HCT116 (cell line): ENCODE measurements around the gene FOXP1. TPM values are rescaled to one million over a fixed set of nuclear protein-coding genes. Genes with fewer than 3 reads are reported as not detected.

Source experiments
- ATAC-seq: fragments of 200-7000 bp; cut with Tn5 transposase; 2 replicates; pipeline ENCODE4 v1.9.1; 2020; ENCODE audit warnings: mild to moderate bottlenecking, moderate library complexity
- BruUV-seq: library from RNA; stranded (reverse); fragments of 400-500 nt; replicated peaks from 2 replicates; lab custom pipeline; 2021; lab: Mats Ljungman, UMichigan
- CTCF ChIA-PET: fragments of 300-600 bp; sonication (Branson Sonifier 250); formaldehyde crosslinking; loops from one replicate; lab custom pipeline; 2021; ENCODE audit warnings: antibody characterized with exemption; lab: Charles Lee
- POLR2A ChIA-PET: fragments of 300-600, 350-600 bp; sonication (Branson Sonifier 250); formaldehyde crosslinking; loops from one replicate; lab custom pipeline; 2021; ENCODE audit warnings: antibody characterized with exemption; lab: Charles Lee
- RAD21 ChIA-PET, 2 experiments: fragments of 300-600 bp; sonication (Branson Sonifier 250); formaldehyde crosslinking; loops; one replicate each; lab custom pipeline; 2023; ENCODE audit warnings: low total read pairs in 2 of 2; ENCODE audit not compliant: uncharacterized antibody in 2 of 2, unreplicated experiment in 2 of 2, low non-redundant PET in 1 of 2; lab: Charles Lee
- DNase-seq: peaks from one replicate; pipeline ENCODE4 v3.0.0-alpha.2; 2010; ENCODE audit warnings: low read depth, low spot score
- H2AFZ ChIP-seq: fragments of 200-600 bp; shearing (Covaris generic), sonication (generic); 2 replicates; pipeline ENCODE4 v1.6.1; 2017; ENCODE audit warnings: low read depth, mixed run types, mixed read lengths, antibody characterized with exemption, low read length; ENCODE audit not compliant: poor library complexity, severe bottlenecking
- H3K27ac ChIP-seq: 2 replicates; pipeline ENCODE4 v1.5.1; 2012; ENCODE audit warnings: low read depth, low read length
- H3K27me3 ChIP-seq: fragments of 200-600 bp; sonication (generic); 2 replicates; pipeline ENCODE4 v1.6.1; 2016; ENCODE audit warnings: mixed run types, low read length, mixed read lengths; ENCODE audit not compliant: insufficient read depth
- H3K36me3 ChIP-seq, 2 experiments: fragments of 200-500 bp in 1 of 2; fragments of 200-600 bp in 1 of 2; sonication (Bioruptor generic) in 1 of 2; sonication (generic) in 1 of 2; 2 replicates each; pipeline versions ENCODE4 v1.5.1 to v1.6.1; 2014 to 2016; ENCODE audit warnings: low read length in 2 of 2, inconsistent platforms in 1 of 2, mixed read lengths in 1 of 2, mixed run types in 1 of 2; ENCODE audit not compliant: insufficient read depth in 2 of 2, control insufficient read depth in 1 of 2
- H3K4me1 ChIP-seq, 2 experiments: fragments of 200-600 bp in 1 of 2; sonication (generic) in 1 of 2; 2 replicates each; pipeline versions ENCODE4 v1.5.1 to v1.6.1; 2012 to 2017; ENCODE audit warnings: low read length in 2 of 2, inconsistent platforms in 1 of 2, mild to moderate bottlenecking in 1 of 2, mixed read lengths in 1 of 2, mixed run types in 1 of 2, moderate library complexity in 1 of 2; ENCODE audit not compliant: insufficient read depth in 2 of 2, control insufficient read depth in 1 of 2
- H3K4me2 ChIP-seq: fragments of 200-600 bp; sonication (generic); 2 replicates; pipeline ENCODE4 v1.6.1; 2017; ENCODE audit warnings: mixed run types, low read length, mixed read lengths
- H3K4me3 ChIP-seq, 2 experiments: fragments of 200-600 bp in 1 of 2; sonication (generic) in 1 of 2; replicated peaks in 1 of 2; 2 replicates each; pipeline ENCODE4 v1.5.1; 2011 to 2016; ENCODE audit warnings: low read length in 2 of 2, control low read depth in 1 of 2, low read depth in 1 of 2, mild to moderate bottlenecking in 1 of 2, mixed read lengths in 1 of 2, mixed run types in 1 of 2
- H3K79me2 ChIP-seq: fragments of 200-600 bp; sonication (generic); 2 replicates; pipeline ENCODE4 v1.6.1; 2017; ENCODE audit warnings: mild to moderate bottlenecking, mixed run types, low read length, moderate library complexity, mixed read lengths; ENCODE audit not compliant: insufficient read depth
- H3K9ac ChIP-seq: fragments of 200-600 bp; sonication (generic); 2 replicates; pipeline ENCODE4 v1.6.1; 2016; ENCODE audit warnings: low read length, mixed read lengths
- H3K9me2 ChIP-seq: fragments of 200-600 bp; sonication (generic), shearing (Covaris generic); 2 replicates; pipeline ENCODE4 v1.6.1; 2017; ENCODE audit warnings: mixed run types, mild to moderate bottlenecking, moderate library complexity; ENCODE audit not compliant: insufficient read depth
- H3K9me3 ChIP-seq, 2 experiments: fragments of 200-500 bp in 1 of 2; fragments of 200-600 bp in 1 of 2; sonication (Bioruptor generic) in 1 of 2; sonication (generic) in 1 of 2; 2 replicates each; pipeline ENCODE4 v1.6.1; 2014 to 2017; ENCODE audit warnings: low read length in 2 of 2, mixed read lengths in 2 of 2, inconsistent platforms in 1 of 2, low read depth in 1 of 2, mild to moderate bottlenecking in 1 of 2, mixed run types in 1 of 2, moderate library complexity in 1 of 2; ENCODE audit not compliant: control insufficient read depth in 1 of 2, insufficient read depth in 1 of 2
- H4K20me1 ChIP-seq: fragments of 200-600 bp; sonication (generic), shearing (Covaris generic); 2 replicates; pipeline ENCODE4 v1.6.1; 2017; ENCODE audit warnings: mixed run types, mild to moderate bottlenecking, moderate library complexity; ENCODE audit not compliant: insufficient read depth
- CBX3 ChIP-seq: IDR thresholded peaks from 2 replicates; pipeline ENCODE4 v1.6.1; 2012; ENCODE audit warnings: low read depth
- CEBPB ChIP-seq: IDR thresholded peaks from 2 replicates; pipeline ENCODE4 v1.6.1; 2012; ENCODE audit warnings: low read depth
- EGR1 ChIP-seq: IDR thresholded peaks from 2 replicates; pipeline ENCODE4 v1.6.1; 2012; ENCODE audit warnings: low read depth
- ELF1 ChIP-seq: IDR thresholded peaks from 2 replicates; pipeline ENCODE4 v1.6.1; 2012; ENCODE audit warnings: low read depth, borderline replicate concordance
- EZH2 ChIP-seq: fragments of 200-600 bp; sonication (generic); IDR thresholded peaks from 2 replicates; pipeline ENCODE4 v1.6.1; 2017; ENCODE audit warnings: antibody characterized with exemption, mixed run types
- POLR2A ChIP-seq: IDR thresholded peaks from 2 replicates; pipeline ENCODE4 v1.7.0; 2011; ENCODE audit warnings: borderline replicate concordance; ENCODE audit not compliant: insufficient read depth, insufficient read length; ENCODE audit errors: extremely low read depth
- POLR2AphosphoS5 ChIP-seq: IDR thresholded peaks from 2 replicates; pipeline ENCODE4 v1.6.1; 2011; ENCODE audit warnings: mild to moderate bottlenecking, low read depth, low read length, moderate library complexity
- TCF7L2 ChIP-seq: IDR thresholded peaks from 2 replicates; pipeline ENCODE4 v1.7.0; 2011; ENCODE audit warnings: borderline replicate concordance, inconsistent platforms; ENCODE audit not compliant: insufficient read depth, insufficient read length; ENCODE audit errors: extremely low read depth
- YY1 ChIP-seq: IDR thresholded peaks from 2 replicates; pipeline ENCODE4 v1.6.1; 2011; ENCODE audit warnings: low read length, low read depth, moderate library complexity, mild to moderate bottlenecking; ENCODE audit not compliant: insufficient replicate concordance; ENCODE audit errors: extremely low read depth
- ZBTB33 ChIP-seq: IDR thresholded peaks from 2 replicates; pipeline ENCODE4 v1.6.1; 2011; ENCODE audit warnings: mild to moderate bottlenecking, low read length, moderate library complexity; ENCODE audit not compliant: insufficient replicate concordance; ENCODE audit errors: extremely low read depth
- ZFX ChIP-seq: fragments of 450-650 bp; IDR thresholded peaks from 2 replicates; pipeline ENCODE4 v1.6.1; 2017
- ZNF274 ChIP-seq: fragments of 200-500 bp; sonication (Bioruptor generic); IDR thresholded peaks from 2 replicates; pipeline ENCODE4 v1.6.1; 2014; ENCODE audit warnings: mild to moderate bottlenecking, low read depth, low read length, inconsistent platforms
- intact Hi-C: fragments of 100-400 bp; cut with micrococcal nuclease; formaldehyde crosslinking; loops from 2 replicates; pipeline ENCODE4 v1.10.0; 2022
- total RNA-seq: library from RNA; stranded (reverse); gene quantifications from one replicate; pipeline ENCODE4 v1.2.1, GENCODE V29; 2021; ENCODE audit not compliant: unreplicated experiment
- TF ChIP-seq, protein P1 (sequence below): IDR thresholded peaks from 2 replicates; pipeline ENCODE4 v1.6.1; 2012
- TF ChIP-seq, protein P2 (sequence below), 3 experiments: fragments of 200-600 bp in 1 of 3; sonication (generic) in 1 of 3; IDR thresholded peaks in 2 of 3; conservative IDR thresholded peaks in 1 of 3; 2 replicates each; pipeline ENCODE4 v1.5.1; 2012 to 2017; ENCODE audit warnings: low read depth in 2 of 3, low read length in 2 of 3, antibody characterized with exemption in 1 of 3, borderline replicate concordance in 1 of 3, control low read depth in 1 of 3, mild to moderate bottlenecking in 1 of 3, mixed read lengths in 1 of 3, mixed run types in 1 of 3, moderate library complexity in 1 of 3; ENCODE audit not compliant: insufficient read depth in 1 of 3
- TF ChIP-seq, protein P3 (sequence below): IDR thresholded peaks from 2 replicates; pipeline ENCODE4 v1.6.1; 2012

The FOXP1 gene
- total RNA-seq, 1 experiment from 2014 or later: 11.4 TPM

- H3K4me2 ChIP-seq: no peak overlapping the region
- H3K4me3 ChIP-seq: no peak overlapping the region
- no peaks in the 10 kb centered on the region for H3K9me3 ChIP-seq
- H3K9me2 ChIP-seq: no peaks in the 10 kb centered on the region
- ChIA-PET POLR2A (no interaction called here), RAD21 (no interaction called here), CTCF (no interaction called here)
- H3K9ac ChIP-seq: no peak overlapping the region
- DNase-seq (no peak), ATAC-seq (no peak)
- no peaks in the 10 kb centered on the region for H3K36me3 ChIP-seq
- no peaks in the 10 kb centered on the region for H3K4me1 ChIP-seq
- H2AFZ ChIP-seq: no peak overlapping the region
- H3K79me2 ChIP-seq: no peaks in the 10 kb centered on the region
- TF ChIP-seq, protein P1, sequence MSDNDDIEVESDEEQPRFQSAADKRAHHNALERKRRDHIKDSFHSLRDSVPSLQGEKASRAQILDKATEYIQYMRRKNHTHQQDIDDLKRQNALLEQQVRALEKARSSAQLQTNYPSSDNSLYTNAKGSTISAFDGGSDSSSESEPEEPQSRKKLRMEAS: no peak
- TF ChIP-seq TCF7L2: no peak
- no peak for TF ChIP-seq POLR2A
- no TSS peak for BruUV-seq
- intact Hi-C loops: no loop called here
- H4K20me1 ChIP-seq: no peaks in the 10 kb centered on the region
- H3K27ac ChIP-seq: no peak overlapping the region
- no peaks in the 10 kb centered on the region for H3K27me3 ChIP-seq
Observed at GRCh38 chr3:70972855-70973254, 610.7 kb downstream of the FOXP1 start.

DNA sequence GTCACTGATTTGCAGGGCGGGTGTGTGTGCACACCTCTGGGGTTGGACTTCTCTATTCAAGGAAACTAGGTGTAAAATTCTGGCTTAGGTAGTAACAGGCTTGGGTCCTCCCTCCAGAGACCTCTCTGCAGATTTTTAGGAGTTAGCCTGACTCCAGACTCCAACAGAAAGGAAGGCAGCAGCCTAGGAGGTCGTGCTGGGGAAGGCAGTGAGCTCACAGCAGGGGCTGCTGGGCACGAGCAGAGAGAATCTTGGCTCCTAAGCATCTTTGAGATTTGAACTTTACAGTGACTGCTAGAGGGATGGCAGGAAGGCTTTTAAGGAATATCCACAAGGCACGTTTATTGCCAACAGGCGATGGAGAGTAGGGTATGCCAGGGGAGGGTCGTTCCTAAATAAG, 612.6 kb downstream of the FOXP1 start:
- TF ChIP-seq, protein P1: no peak
- no peak for TF ChIP-seq ZFX
- TF ChIP-seq TCF7L2: no peak
- TF ChIP-seq CBX3: no peak
- TF ChIP-seq EGR1: no peak
- TF ChIP-seq YY1: no peak
- no peak for TF ChIP-seq EZH2
- no peak for TF ChIP-seq ELF1
- TF ChIP-seq, protein P2, sequence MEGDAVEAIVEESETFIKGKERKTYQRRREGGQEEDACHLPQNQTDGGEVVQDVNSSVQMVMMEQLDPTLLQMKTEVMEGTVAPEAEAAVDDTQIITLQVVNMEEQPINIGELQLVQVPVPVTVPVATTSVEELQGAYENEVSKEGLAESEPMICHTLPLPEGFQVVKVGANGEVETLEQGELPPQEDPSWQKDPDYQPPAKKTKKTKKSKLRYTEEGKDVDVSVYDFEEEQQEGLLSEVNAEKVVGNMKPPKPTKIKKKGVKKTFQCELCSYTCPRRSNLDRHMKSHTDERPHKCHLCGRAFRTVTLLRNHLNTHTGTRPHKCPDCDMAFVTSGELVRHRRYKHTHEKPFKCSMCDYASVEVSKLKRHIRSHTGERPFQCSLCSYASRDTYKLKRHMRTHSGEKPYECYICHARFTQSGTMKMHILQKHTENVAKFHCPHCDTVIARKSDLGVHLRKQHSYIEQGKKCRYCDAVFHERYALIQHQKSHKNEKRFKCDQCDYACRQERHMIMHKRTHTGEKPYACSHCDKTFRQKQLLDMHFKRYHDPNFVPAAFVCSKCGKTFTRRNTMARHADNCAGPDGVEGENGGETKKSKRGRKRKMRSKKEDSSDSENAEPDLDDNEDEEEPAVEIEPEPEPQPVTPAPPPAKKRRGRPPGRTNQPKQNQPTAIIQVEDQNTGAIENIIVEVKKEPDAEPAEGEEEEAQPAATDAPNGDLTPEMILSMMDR (IDR thresholded peaks at IDR 0.05 in 2 of 3, conservative IDR thresholded peaks at IDR 0.05 in 1 of 3; ENCODE audit: borderline replicate concordance in 1 of 3, insufficient read depth in 1 of 3, low read depth in 2 of 3, low read length in 2 of 3): no peak
- no peak for TF ChIP-seq CEBPB
- no peak for TF ChIP-seq POLR2AphosphoS5
- no peak for TF ChIP-seq ZNF274
- TF ChIP-seq, protein P3, sequence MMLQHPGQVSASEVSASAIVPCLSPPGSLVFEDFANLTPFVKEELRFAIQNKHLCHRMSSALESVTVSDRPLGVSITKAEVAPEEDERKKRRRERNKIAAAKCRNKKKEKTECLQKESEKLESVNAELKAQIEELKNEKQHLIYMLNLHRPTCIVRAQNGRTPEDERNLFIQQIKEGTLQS: no peak
- no peak for TF ChIP-seq ZBTB33

More for the DNA sequence above, 612.6 kb downstream of the FOXP1 start:
- H4K20me1 ChIP-seq: no peaks in the 10 kb centered on the region
- POLR2A ChIA-PET: no interaction called here
- H3K79me2 ChIP-seq: no peaks in the 10 kb centered on the region
- BruUV-seq: no TSS peak
- no peaks in the 10 kb centered on the region for H3K27me3 ChIP-seq
- H3K27ac ChIP-seq: no peak overlapping the region
- DNase-seq (no peak), ATAC-seq (no peak)
- H3K4me2 ChIP-seq: no peak overlapping the region
- H3K9me3 ChIP-seq: no peaks in the 10 kb centered on the region
- RAD21 ChIA-PET: no interaction called here
- H3K9ac ChIP-seq: no peak overlapping the region
- CTCF ChIA-PET: no interaction called here
- H2AFZ ChIP-seq: no peak overlapping the region
- H3K36me3 ChIP-seq: no peaks in the 10 kb centered on the region
- H3K9me2 ChIP-seq: no peaks in the 10 kb centered on the region
- H3K4me1 ChIP-seq: no peaks in the 10 kb centered on the region
- intact Hi-C loops: no loop called here
- no peak overlapping the region for H3K4me3 ChIP-seq
